ENCODE results near the gene SHANK2. TPM values are rescaled to one million over a fixed set of nuclear protein-coding genes. Genes with fewer than 3 reads are reported as not detected.

The SHANK2 gene
- total RNA-seq, 2 donors from 2014 or later = 43.5 to 46.4 TPM

- Histone ChIP-seq H3K4me1 (replicated peaks) (no peaks in the 10 kb centered on the region), H3K9me3 (no peaks in the 10 kb centered on the region), H3K36me3 (no peaks in the 10 kb centered on the region), H3K4me3 (no peak overlapping the region), H3K27ac (no peak overlapping the region), H3K27me3 (replicated peaks; ENCODE audit: insufficient read depth) (no peaks in the 10 kb centered on the region)
- DNase-seq (ENCODE audit: low spot score) = no peak
- 52% methylated on average over 3 of the region's 3 CpGs for WGBS
- no peak for TF ChIP-seq POLR2AphosphoS5 (IDR thresholded peaks at IDR 0.05)
- no peak for TF ChIP-seq POLR2A (IDR thresholded peaks at IDR 0.05)
- no peak for TF ChIP-seq CTCF (IDR thresholded peaks at IDR 0.05)
- intact Hi-C loops (cut with DNase I) = no loop called here
Measured at GRCh38 chr11:71232364-71232763, 20.0 kb downstream of the SHANK2 start.

GRCh38 chr11:71228961-71229360 is 23.4 kb downstream of the SHANK2 start:
- Histone ChIP-seq H3K27ac (no peak overlapping the region), H3K9me3 (no peaks in the 10 kb centered on the region), H3K27me3 (replicated peaks; ENCODE audit: insufficient read depth) (no peaks in the 10 kb centered on the region), H3K4me3 (no peak overlapping the region), H3K36me3 (no peaks in the 10 kb centered on the region), H3K4me1 (replicated peaks) (no peaks in the 10 kb centered on the region)
- DNase-seq (ENCODE audit: low spot score) = no peak
- TF ChIP-seq POLR2AphosphoS5 (IDR thresholded peaks at IDR 0.05) (no peak), POLR2A (IDR thresholded peaks at IDR 0.05) (no peak), CTCF (IDR thresholded peaks at IDR 0.05) (no peak)
- 90% methylated on average over 1 of the region's 1 CpG for WGBS
- intact Hi-C loops (cut with DNase I) = no loop called here

GRCh38 chr11:71227058-71227659 is 25.2 kb downstream of the SHANK2 start:
- TF ChIP-seq POLR2AphosphoS5 (IDR thresholded peaks at IDR 0.05) (no peak), CTCF (IDR thresholded peaks at IDR 0.05) (no peak), POLR2A (IDR thresholded peaks at IDR 0.05) (no peak)
- H3K27ac ChIP-seq = no peak overlapping the region
- DNase-seq (ENCODE audit: low spot score) = no peak
- WGBS = 94% methylated on average over 1 of the region's 1 CpG
- no peaks in the 10 kb centered on the region for H3K27me3 ChIP-seq (replicated peaks; ENCODE audit: insufficient read depth)
- H3K4me1 ChIP-seq (replicated peaks) = no peaks in the 10 kb centered on the region
- H3K4me3 ChIP-seq = no peak overlapping the region
- no peaks in the 10 kb centered on the region for H3K36me3 ChIP-seq
- no peaks in the 10 kb centered on the region for H3K9me3 ChIP-seq
- intact Hi-C loops (cut with DNase I) = no loop called here

- Histone ChIP-seq H3K9me3 (no peaks in the 10 kb centered on the region), H3K4me1 (replicated peaks) (no peaks in the 10 kb centered on the region), H3K36me3 (no peaks in the 10 kb centered on the region), H3K4me3 (no peak overlapping the region), H3K27ac (no peak overlapping the region), H3K27me3 (replicated peaks; ENCODE audit: insufficient read depth) (no peaks in the 10 kb centered on the region)
- 97% methylated on average over 23 of the region's 23 CpGs for WGBS
- TF ChIP-seq CTCF (IDR thresholded peaks at IDR 0.05) (no peak), POLR2A (IDR thresholded peaks at IDR 0.05) (no peak), POLR2AphosphoS5 (IDR thresholded peaks at IDR 0.05) (no peak)
- intact Hi-C loops (cut with DNase I) = no loop called here
- no peak for DNase-seq (ENCODE audit: low spot score)
Measured at GRCh38 chr11:71223671-71224660, 28.4 kb downstream of the SHANK2 start.

Data from prostate gland (tissue), 2 donors.